GM12891 (cell line): ENCODE measurements around the gene IFT88.

Experiments
- POLR2A ChIP-seq: IDR thresholded peaks from 2 replicates; pipeline ENCODE4 v1.6.1; 2011; ENCODE audit warnings: low read depth, low read length, control low read depth
- POLR2AphosphoS5 ChIP-seq: IDR thresholded peaks from 2 replicates; pipeline ENCODE4 v1.6.1; 2011; ENCODE audit warnings: low read depth, low read length, control low read depth
- POU2F2 ChIP-seq: IDR thresholded peaks from 2 replicates; pipeline ENCODE4 v1.6.1; 2011; ENCODE audit warnings: low read depth, mild to moderate bottlenecking, control low read depth, low read length, moderate library complexity
- SPI1 ChIP-seq: IDR thresholded peaks from 2 replicates; pipeline ENCODE4 v1.6.1; 2011; ENCODE audit warnings: low read depth, low read length, control low read depth
- TAF1 ChIP-seq: IDR thresholded peaks from 2 replicates; pipeline ENCODE4 v1.6.1; 2011; ENCODE audit warnings: low read depth, low read length, control low read depth

- TF ChIP-seq POLR2A (no peak), POLR2AphosphoS5 (no peak), POU2F2 (no peak), SPI1 (0 out of 2 replicates have a peak, but pooled peaks have one; percentile 25), TAF1 (no peak)
Measured at GRCh38 chr13:20546556-20546955, 20.4 kb upstream of the IFT88 start.
